HEK293T (cell line): Measurements from ENCODE around the gene LNX2.

Experiments used
- ARNT ChIP-seq: fragments of 450-650 bp; IDR thresholded peaks from 2 replicates; pipeline ENCODE4 v1.6.1; 2017; ENCODE audit warnings: mild to moderate bottlenecking
- BHLHE40 ChIP-seq: fragments of 450-650 bp; IDR thresholded peaks from 2 replicates; pipeline ENCODE4 v1.6.1; 2016; ENCODE audit warnings: mild to moderate bottlenecking, moderate library complexity, borderline replicate concordance
- CTBP1 ChIP-seq: fragments of 450-650 bp; IDR thresholded peaks from 2 replicates; pipeline ENCODE4 v1.6.1; 2016; ENCODE audit warnings: borderline replicate concordance
- FOXK2 ChIP-seq: fragments of 450-650 bp; IDR thresholded peaks from 2 replicates; pipeline ENCODE4 v1.6.1; 2016; ENCODE audit warnings: mild to moderate bottlenecking
- FOXM1 ChIP-seq: fragments of 450-650 bp; IDR thresholded peaks from 2 replicates; pipeline ENCODE4 v1.6.1; 2017; ENCODE audit warnings: mild to moderate bottlenecking, borderline replicate concordance
- HDGF ChIP-seq: fragments of 450-650 bp; IDR thresholded peaks from 2 replicates; pipeline ENCODE4 v1.6.1; 2017; ENCODE audit warnings: antibody characterized with exemption, borderline replicate concordance
- L3MBTL2 ChIP-seq: fragments of 450-650 bp; conservative IDR thresholded peaks from 2 replicates; pipeline ENCODE4 v1.6.1; 2016; ENCODE audit warnings: mild to moderate bottlenecking
- NFRKB ChIP-seq: fragments of 450-650 bp; IDR thresholded peaks from 2 replicates; pipeline ENCODE4 v1.6.1; 2016; ENCODE audit warnings: mild to moderate bottlenecking, moderate library complexity
- SP1 ChIP-seq: fragments of 450-650 bp; IDR thresholded peaks from 2 replicates; pipeline ENCODE4 v1.6.1; 2017
- SUZ12 ChIP-seq: fragments of 450-650 bp; IDR thresholded peaks from 2 replicates; pipeline ENCODE4 v1.6.1; 2016; ENCODE audit warnings: mild to moderate bottlenecking
- TARDBP ChIP-seq: fragments of 450-650 bp; IDR thresholded peaks from 2 replicates; pipeline ENCODE4 v1.6.1; 2016
- ZNF384 ChIP-seq: fragments of 450-650 bp; IDR thresholded peaks from 2 replicates; pipeline ENCODE4 v1.6.1; 2016
- TF ChIP-seq, protein P1 (sequence below): fragments of 450-650 bp; IDR thresholded peaks from 2 replicates; pipeline ENCODE4 v1.6.1; 2016

GRCh38 chr13:27578121-27579030 is 42.0 kb downstream of the LNX2 start:
- TF ChIP-seq FOXK2 (no peak), ARNT (no peak), NFRKB (no peak), FOXM1 (no peak), SUZ12 (no peak), TARDBP (no peak), ZNF384 (no peak), SP1 (no peak), CTBP1 (no peak), HDGF (no peak), BHLHE40 (no peak), L3MBTL2 (no peak)
- TF ChIP-seq, protein P1, sequence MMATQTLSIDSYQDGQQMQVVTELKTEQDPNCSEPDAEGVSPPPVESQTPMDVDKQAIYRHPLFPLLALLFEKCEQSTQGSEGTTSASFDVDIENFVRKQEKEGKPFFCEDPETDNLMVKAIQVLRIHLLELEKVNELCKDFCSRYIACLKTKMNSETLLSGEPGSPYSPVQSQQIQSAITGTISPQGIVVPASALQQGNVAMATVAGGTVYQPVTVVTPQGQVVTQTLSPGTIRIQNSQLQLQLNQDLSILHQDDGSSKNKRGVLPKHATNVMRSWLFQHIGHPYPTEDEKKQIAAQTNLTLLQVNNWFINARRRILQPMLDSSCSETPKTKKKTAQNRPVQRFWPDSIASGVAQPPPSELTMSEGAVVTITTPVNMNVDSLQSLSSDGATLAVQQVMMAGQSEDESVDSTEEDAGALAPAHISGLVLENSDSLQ, result no peak
